Subcutaneous adipose tissue (tissue), 4 donors: ENCODE measurements around the gene CRADD. TPM values are rescaled to one million over a fixed set of nuclear protein-coding genes. Genes with fewer than 3 reads are reported as not detected.

Experiments
- total RNA-seq, 4 donors: library from RNA; depleted of rRNA; stranded (reverse); fragments of >200 nt; gene quantifications; one replicate each; pipeline ENCODE4 v1.1.0, GENCODE V29; 2016
- TF ChIP-seq, protein P1 (sequence below): fragments of 450-650 bp; IDR thresholded peaks from one replicate; pipeline ENCODE4 v1.5.1; 2016; ENCODE audit warnings: low read depth, mild to moderate bottlenecking, control low read depth, antibody characterized with exemption, moderate library complexity

CRADD gene
- total RNA-seq, 4 donors from 2014 or later, result 22.5 to 43.7 (median 39.3) TPM

DNA sequence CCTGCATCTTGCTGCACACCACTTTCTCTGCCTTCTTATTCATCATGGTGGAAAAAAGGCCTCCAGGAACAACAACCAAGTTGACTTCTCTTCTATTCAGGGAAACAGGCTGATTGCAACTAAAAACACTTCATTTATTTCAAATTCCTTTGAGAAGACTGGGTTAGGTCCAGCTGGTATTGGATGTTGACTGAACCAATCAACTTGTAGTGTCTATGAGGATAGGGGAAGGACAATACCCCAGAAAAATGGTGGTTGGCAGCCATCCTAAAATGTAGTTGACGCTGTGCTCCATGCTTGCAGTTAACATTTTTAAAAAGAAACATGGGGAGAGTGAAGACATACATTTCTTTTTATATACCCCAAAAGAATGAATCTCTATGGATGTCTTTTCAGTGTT, 34.4 kb upstream of the CRADD start:
- TF ChIP-seq, protein P1, sequence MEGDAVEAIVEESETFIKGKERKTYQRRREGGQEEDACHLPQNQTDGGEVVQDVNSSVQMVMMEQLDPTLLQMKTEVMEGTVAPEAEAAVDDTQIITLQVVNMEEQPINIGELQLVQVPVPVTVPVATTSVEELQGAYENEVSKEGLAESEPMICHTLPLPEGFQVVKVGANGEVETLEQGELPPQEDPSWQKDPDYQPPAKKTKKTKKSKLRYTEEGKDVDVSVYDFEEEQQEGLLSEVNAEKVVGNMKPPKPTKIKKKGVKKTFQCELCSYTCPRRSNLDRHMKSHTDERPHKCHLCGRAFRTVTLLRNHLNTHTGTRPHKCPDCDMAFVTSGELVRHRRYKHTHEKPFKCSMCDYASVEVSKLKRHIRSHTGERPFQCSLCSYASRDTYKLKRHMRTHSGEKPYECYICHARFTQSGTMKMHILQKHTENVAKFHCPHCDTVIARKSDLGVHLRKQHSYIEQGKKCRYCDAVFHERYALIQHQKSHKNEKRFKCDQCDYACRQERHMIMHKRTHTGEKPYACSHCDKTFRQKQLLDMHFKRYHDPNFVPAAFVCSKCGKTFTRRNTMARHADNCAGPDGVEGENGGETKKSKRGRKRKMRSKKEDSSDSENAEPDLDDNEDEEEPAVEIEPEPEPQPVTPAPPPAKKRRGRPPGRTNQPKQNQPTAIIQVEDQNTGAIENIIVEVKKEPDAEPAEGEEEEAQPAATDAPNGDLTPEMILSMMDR, result no peak

DNA sequence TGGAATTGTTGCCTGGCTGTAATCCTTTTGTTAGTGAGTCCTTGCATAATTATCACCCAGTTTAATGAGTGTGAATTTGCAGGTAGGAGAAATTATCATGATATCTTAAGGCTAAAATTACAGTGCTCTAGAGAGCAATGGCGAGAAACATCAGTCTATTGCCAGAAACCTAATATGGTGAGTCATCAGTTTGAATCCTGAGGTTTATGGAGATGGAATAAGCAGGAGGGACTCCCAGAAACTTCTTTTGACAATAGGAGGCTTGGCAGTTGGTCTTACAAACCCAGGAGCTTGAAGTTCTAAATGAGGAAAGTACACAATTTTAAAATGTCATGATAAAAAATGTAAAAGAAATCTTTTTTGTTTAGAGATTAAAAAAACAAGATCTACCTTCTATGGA, 31.5 kb upstream of the CRADD start:
- TF ChIP-seq, protein P1, result no peak

GRCh38 chr12:93650626-93651025, 26.5 kb upstream of the CRADD start:
- TF ChIP-seq, protein P1, result no peak

DNA sequence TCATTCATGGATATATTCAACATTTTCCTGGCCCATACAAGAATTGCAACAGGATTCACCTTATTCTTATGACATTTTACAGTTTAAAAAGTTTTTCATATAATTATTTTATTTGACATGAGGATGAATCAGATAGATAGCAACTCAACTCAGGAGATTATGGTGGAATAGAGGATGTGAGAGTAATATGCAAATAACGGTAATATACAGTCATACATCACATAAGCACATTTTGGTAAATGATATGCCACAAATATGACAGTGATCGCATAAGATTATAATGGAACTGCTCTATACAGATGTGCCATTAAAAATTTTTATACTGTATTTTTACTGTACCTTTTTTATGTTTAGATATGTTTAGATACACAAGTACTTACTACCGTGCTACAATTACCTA, 24.1 kb upstream of the CRADD start:
- TF ChIP-seq, protein P1, result no peak

GRCh38 chr12:93653712-93654111, 23.5 kb upstream of the CRADD start:
- TF ChIP-seq, protein P1, result no peak

DNA sequence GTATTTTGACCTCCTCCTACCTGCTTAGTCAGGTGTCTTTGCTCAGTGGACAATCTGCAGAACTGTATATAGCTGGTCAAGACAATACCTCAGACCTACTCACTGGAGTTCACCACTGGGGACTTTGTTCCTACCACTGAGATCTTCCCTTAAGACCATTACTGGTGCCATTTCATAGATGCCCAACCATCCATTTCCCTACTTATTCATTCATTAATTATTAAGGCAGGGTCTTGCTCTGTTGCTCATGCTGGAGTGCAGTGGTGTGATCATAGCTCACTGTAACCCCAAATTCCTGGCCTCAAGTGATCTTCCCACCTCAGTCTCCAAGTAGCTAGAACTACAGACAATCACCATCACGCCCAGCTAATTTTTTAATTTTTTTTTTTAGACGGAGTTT, 22.8 kb upstream of the CRADD start:
- TF ChIP-seq, protein P1, result no peak

- TF ChIP-seq, protein P1, result no peak
Observed at GRCh38 chr12:93657071-93657470, 20.1 kb upstream of the CRADD start.
